T-helper 1 cell treated with Interleukin-12 subunit alpha and Interleukin-12 subunit beta and Interleukin-4 antibody, amounts not matched to agents 30 μg/mL and 1 μg/mL, for 36 hours (primary cell): ENCODE measurements around the gene ADGRA3.

Source experiments
- H3K27ac Mint-ChIP-seq: one replicate; pipeline ENCODE4 v1.8.0; 2021; ENCODE audit warnings: mild to moderate bottlenecking, mixed read lengths
- H3K27me3 Mint-ChIP-seq: one replicate; pipeline ENCODE4 v1.8.0; 2021; ENCODE audit warnings: low read depth, mixed read lengths
- H3K36me3 Mint-ChIP-seq: one replicate; pipeline ENCODE4 v1.8.0; 2021; ENCODE audit warnings: low read depth, mixed read lengths
- H3K4me1 Mint-ChIP-seq: one replicate; pipeline ENCODE4 v1.8.0; 2021; ENCODE audit warnings: low read depth, mixed read lengths
- H3K4me3 Mint-ChIP-seq: one replicate; pipeline ENCODE4 v1.8.0; 2021; ENCODE audit warnings: mild to moderate bottlenecking, moderate library complexity, mixed read lengths
- H3K9me3 Mint-ChIP-seq: one replicate; pipeline ENCODE4 v1.8.0; 2021; ENCODE audit warnings: mixed read lengths

ADGRA3 gene

GRCh38 chr4:22460266-22460665 lies 55.6 kb downstream of the ADGRA3 start:
- H3K27ac Mint-ChIP-seq, result no peak overlapping the region
- no peaks in the 10 kb centered on the region for H3K36me3 Mint-ChIP-seq
- H3K4me1 Mint-ChIP-seq, result peaks cover 7% of the 10 kb centered on the region
- no peaks in the 10 kb centered on the region for H3K27me3 Mint-ChIP-seq
- no peaks in the 10 kb centered on the region for H3K9me3 Mint-ChIP-seq
- no peak overlapping the region for H3K4me3 Mint-ChIP-seq

- H3K4me3 Mint-ChIP-seq, result no peak overlapping the region
- H3K9me3 Mint-ChIP-seq, result no peaks in the 10 kb centered on the region
- H3K4me1 Mint-ChIP-seq, result peaks cover 4% of the 10 kb centered on the region
- no peaks in the 10 kb centered on the region for H3K27me3 Mint-ChIP-seq
- no peaks in the 10 kb centered on the region for H3K36me3 Mint-ChIP-seq
- H3K27ac Mint-ChIP-seq, result no peak overlapping the region
These were observed 57.8 kb downstream of the ADGRA3 start for GRCh38 chr4:22458098-22458497.

DNA sequence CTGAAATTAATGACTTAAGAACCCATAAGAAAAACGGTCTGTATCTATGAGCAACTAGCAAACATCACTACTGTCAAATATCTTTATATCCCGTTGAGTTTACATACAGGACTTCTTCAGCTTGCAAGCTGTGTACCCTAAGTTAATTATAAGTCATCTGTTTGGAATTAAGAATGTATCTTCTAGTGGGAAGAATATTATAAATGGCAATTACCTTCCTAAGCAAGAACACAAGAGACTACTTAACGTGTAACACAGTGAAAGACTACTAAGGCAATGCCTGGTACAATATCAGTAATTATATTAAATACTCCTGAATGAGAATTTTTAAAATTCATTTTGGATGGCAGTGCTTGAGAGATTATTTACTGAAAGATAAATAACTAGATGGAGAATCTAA lies 58.5 kb downstream of the ADGRA3 start:
- no peak overlapping the region for H3K4me3 Mint-ChIP-seq
- H3K4me1 Mint-ChIP-seq, result no peaks in the 10 kb centered on the region
- H3K36me3 Mint-ChIP-seq, result no peaks in the 10 kb centered on the region
- H3K9me3 Mint-ChIP-seq, result no peaks in the 10 kb centered on the region
- H3K27ac Mint-ChIP-seq, result no peak overlapping the region
- H3K27me3 Mint-ChIP-seq, result no peaks in the 10 kb centered on the region

DNA sequence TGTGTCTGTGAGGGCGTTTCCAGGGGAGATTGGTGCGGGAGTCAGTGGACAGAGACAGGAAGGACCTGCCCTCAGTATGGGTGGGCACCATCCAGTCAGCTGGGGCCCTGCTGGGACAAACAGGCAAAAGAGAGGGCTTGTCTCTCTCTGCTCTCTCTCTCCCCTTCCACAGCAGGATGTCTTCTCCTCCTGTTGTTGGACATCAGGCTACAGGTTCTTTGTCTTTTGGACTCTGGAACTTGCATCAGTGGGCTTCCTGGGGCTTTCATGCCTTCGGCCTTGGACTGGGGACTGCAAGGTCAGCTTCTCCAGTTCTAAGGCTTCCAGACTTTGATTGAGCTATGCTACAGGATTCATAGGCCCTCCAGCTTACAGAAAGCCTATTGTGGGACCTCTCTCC lies 59.6 kb downstream of the ADGRA3 start:
- Mint-ChIP-seq H3K36me3 (no peaks in the 10 kb centered on the region), H3K4me1 (no peaks in the 10 kb centered on the region), H3K9me3 (no peaks in the 10 kb centered on the region), H3K27me3 (no peaks in the 10 kb centered on the region), H3K4me3 (no peak overlapping the region), H3K27ac (no peak overlapping the region)

GRCh38 chr4:22454955-22455354 lies 60.9 kb downstream of the ADGRA3 start:
- Mint-ChIP-seq H3K4me1 (no peaks in the 10 kb centered on the region), H3K36me3 (no peaks in the 10 kb centered on the region), H3K4me3 (no peak overlapping the region), H3K27ac (no peak overlapping the region), H3K27me3 (no peaks in the 10 kb centered on the region), H3K9me3 (no peaks in the 10 kb centered on the region)

DNA sequence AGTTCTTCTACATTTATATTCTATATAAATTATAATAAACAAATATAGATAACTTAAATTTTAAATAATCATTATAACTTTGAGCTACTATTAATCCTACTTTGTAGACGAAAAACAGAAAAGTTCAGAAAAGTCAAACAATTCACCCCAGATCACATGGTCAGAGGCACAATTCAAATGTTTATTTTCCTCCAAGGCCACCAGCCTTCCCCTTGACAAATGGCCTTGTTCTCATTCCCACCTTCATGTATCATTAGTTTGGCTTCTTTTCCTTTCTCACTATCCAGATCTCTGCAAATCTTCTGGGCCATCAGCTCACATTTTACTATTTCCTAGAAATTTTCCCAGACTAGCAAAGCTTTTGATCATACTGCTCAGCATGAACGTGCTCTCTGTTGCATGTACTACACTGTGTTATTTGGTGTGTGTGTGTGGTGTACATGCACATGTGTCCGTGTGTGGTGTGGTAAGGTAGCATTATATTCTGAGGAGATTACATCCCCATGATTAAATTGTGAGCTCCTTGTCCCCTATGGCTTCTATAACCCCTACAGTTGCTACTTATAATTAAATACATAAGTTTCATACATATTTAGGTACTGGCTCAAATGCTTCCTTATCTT lies 61.5 kb downstream of the ADGRA3 start:
- no peaks in the 10 kb centered on the region for H3K36me3 Mint-ChIP-seq
- no peaks in the 10 kb centered on the region for H3K9me3 Mint-ChIP-seq
- H3K4me3 Mint-ChIP-seq, result no peak overlapping the region
- no peaks in the 10 kb centered on the region for H3K27me3 Mint-ChIP-seq
- H3K4me1 Mint-ChIP-seq, result no peaks in the 10 kb centered on the region
- no peak overlapping the region for H3K27ac Mint-ChIP-seq

- Mint-ChIP-seq H3K27me3 (no peaks in the 10 kb centered on the region), H3K4me3 (peak overlapping the region; percentile 79), H3K9me3 (no peaks in the 10 kb centered on the region), H3K4me1 (peaks cover 13% of the 10 kb centered on the region), H3K36me3 (peaks cover 6% of the 10 kb centered on the region), H3K27ac (no peak overlapping the region)
These were observed 71.1 kb downstream of the ADGRA3 start for GRCh38 chr4:22444813-22445212.

DNA sequence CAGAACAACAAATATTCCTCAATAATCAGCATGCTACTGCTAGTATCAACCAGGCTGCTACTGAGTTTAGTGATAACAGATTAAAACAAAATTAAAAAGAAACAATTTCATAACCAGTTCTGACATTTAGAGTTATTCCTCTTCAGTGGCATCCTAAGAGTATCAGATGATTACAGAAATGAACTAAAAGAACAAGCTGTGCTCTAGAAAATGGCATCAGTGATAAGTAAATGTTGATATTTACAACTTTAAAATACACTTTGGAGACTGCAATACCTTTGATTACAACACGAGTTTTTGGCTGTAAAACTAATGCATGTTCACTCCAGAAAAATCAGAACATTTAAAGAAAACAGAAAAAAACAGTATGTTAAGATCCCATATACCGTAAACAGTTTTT lies 72.9 kb downstream of the ADGRA3 start:
- Mint-ChIP-seq H3K36me3 (peaks cover 6% of the 10 kb centered on the region), H3K27me3 (no peaks in the 10 kb centered on the region), H3K9me3 (no peaks in the 10 kb centered on the region), H3K4me1 (peaks cover 13% of the 10 kb centered on the region), H3K4me3 (no peak overlapping the region), H3K27ac (no peak overlapping the region)

DNA sequence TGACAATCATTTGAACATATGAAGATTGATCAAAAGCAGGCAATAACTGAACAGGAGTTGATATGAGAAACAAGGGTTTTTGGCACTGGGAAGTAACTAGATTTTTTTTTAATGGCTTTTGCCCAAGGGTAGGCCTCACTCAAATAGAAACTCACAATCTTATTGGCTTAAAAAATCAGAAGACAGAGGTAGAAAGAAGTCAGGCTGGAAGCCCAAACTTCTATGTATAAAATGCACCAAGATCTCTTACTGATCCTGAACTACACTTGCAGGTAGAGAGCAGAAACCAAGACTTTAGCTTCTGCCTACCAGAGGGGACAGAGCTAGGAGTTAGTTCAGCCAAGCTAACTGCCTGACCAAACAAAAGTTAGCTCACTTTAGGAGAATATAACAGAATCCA lies 74.9 kb downstream of the ADGRA3 start:
- H3K27me3 Mint-ChIP-seq, result no peaks in the 10 kb centered on the region
- H3K9me3 Mint-ChIP-seq, result no peaks in the 10 kb centered on the region
- H3K27ac Mint-ChIP-seq, result no peak overlapping the region
- no peak overlapping the region for H3K4me3 Mint-ChIP-seq
- peaks cover 13% of the 10 kb centered on the region for H3K4me1 Mint-ChIP-seq
- H3K36me3 Mint-ChIP-seq, result peaks cover 10% of the 10 kb centered on the region

DNA sequence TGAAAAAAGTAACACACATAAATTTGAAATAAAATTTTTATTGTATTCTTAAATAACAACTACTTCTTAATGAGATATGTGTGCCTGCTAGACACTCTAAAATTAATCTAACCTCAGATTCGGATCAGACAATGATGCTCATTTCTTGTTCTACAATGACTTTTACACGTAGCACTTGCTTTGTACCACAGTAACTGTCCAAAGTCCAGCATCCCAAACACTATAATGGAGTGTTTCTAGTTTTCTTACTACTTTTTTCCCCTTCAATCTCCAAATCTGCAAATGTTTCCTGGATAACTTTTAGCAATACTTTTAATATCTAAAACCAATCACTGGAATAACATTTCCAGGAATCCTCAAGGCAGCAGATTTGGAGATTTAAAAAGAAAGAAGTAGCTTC lies 75.9 kb downstream of the ADGRA3 start:
- Mint-ChIP-seq H3K27me3 (no peaks in the 10 kb centered on the region), H3K9me3 (no peaks in the 10 kb centered on the region), H3K4me3 (no peak overlapping the region), H3K36me3 (peaks cover 10% of the 10 kb centered on the region), H3K27ac (no peak overlapping the region), H3K4me1 (peaks cover 13% of the 10 kb centered on the region)

- H3K27me3 Mint-ChIP-seq, result no peaks in the 10 kb centered on the region
- H3K9me3 Mint-ChIP-seq, result no peaks in the 10 kb centered on the region
- no peak overlapping the region for H3K27ac Mint-ChIP-seq
These were observed 80.2 kb downstream of the ADGRA3 start for GRCh38 chr4:22435652-22436051.

GRCh38 chr4:22434895-22435294 lies 81.0 kb downstream of the ADGRA3 start:
- no peaks in the 10 kb centered on the region for H3K27me3 Mint-ChIP-seq
- H3K36me3 Mint-ChIP-seq, result peaks cover 4% of the 10 kb centered on the region
- H3K27ac Mint-ChIP-seq, result no peak overlapping the region
- no peaks in the 10 kb centered on the region for H3K4me1 Mint-ChIP-seq
- H3K4me3 Mint-ChIP-seq, result no peak overlapping the region
- no peaks in the 10 kb centered on the region for H3K9me3 Mint-ChIP-seq

More at GRCh38 chr4:22435652-22436051, 80.2 kb downstream of the ADGRA3 start:
- Mint-ChIP-seq H3K4me1 (no peaks in the 10 kb centered on the region), H3K36me3 (peaks cover 4% of the 10 kb centered on the region), H3K4me3 (no peak overlapping the region)

DNA sequence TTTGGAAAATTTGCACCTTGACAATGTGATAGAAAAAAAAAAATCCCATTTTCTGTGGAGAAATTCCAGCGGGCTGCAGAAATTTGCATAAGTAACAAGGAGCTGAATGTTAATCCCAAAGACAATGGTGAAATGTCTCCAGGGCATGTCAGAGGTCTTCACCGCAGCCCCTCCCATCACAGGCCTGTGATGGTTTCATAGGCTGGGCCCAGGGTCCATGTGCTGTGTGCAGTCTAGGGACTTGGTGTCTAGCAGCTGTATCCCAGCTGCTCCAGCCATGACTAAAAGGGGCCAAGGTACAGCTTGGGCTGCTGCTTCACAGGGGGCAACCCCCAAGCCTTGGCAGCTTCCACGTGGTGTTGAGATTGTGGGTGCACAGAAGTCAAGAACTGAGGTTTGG lies 85.2 kb downstream of the ADGRA3 start:
- H3K27ac Mint-ChIP-seq, result no peak overlapping the region
- H3K9me3 Mint-ChIP-seq, result no peaks in the 10 kb centered on the region
- no peaks in the 10 kb centered on the region for H3K27me3 Mint-ChIP-seq
- no peak overlapping the region for H3K4me3 Mint-ChIP-seq
- no peaks in the 10 kb centered on the region for H3K4me1 Mint-ChIP-seq
- H3K36me3 Mint-ChIP-seq, result no peaks in the 10 kb centered on the region

GRCh38 chr4:22428441-22428840 lies 87.4 kb downstream of the ADGRA3 start:
- Mint-ChIP-seq H3K4me3 (no peak overlapping the region), H3K27ac (no peak overlapping the region), H3K4me1 (no peaks in the 10 kb centered on the region), H3K36me3 (no peaks in the 10 kb centered on the region), H3K9me3 (no peaks in the 10 kb centered on the region), H3K27me3 (no peaks in the 10 kb centered on the region)

DNA sequence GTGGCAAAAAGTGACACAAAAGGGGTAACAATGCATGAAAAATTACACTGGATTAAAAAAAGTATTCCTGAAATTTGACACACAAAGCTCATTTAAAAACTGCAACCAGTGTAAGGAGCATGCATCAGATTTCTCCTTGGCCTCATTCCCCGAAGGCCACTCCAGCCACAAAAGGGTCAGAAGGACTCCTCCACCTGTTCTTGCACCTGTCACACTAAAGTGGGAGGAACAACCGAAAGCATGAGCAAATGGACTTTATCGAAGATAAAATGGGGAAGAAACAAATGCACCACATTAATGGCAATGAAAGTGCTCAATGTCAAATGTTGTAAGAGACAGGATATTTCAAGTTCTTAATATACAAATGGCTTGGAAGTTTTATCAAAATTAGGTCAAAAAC lies 88.2 kb downstream of the ADGRA3 start:
- Mint-ChIP-seq H3K9me3 (no peaks in the 10 kb centered on the region), H3K27ac (no peak overlapping the region), H3K4me3 (no peak overlapping the region), H3K4me1 (no peaks in the 10 kb centered on the region), H3K36me3 (no peaks in the 10 kb centered on the region), H3K27me3 (no peaks in the 10 kb centered on the region)

DNA sequence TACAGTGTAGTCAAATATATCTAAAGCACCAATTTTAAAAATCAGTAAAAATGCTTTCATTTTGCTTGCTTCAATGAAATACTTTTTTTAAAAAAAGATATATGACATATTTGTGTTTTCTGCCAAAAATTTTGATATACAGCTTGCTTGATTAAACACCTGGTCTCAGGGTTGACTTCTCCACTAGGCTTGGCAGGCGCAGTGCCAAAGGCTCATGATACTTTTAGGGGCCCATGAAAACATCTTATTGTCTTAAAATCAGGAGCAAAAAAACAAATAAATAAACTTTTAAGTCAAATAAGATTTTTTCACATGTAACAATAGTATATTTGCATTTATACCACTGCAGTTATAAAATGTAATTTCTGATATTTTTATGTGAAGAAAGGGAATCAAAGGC lies 95.6 kb downstream of the ADGRA3 start:
- H3K27me3 Mint-ChIP-seq, result no peaks in the 10 kb centered on the region
- no peaks in the 10 kb centered on the region for H3K36me3 Mint-ChIP-seq
- H3K4me1 Mint-ChIP-seq, result peaks cover 6% of the 10 kb centered on the region
- H3K4me3 Mint-ChIP-seq, result no peak overlapping the region
- H3K9me3 Mint-ChIP-seq, result no peaks in the 10 kb centered on the region
- H3K27ac Mint-ChIP-seq, result no peak overlapping the region
